Glutamatergic neuron (in vitro differentiated cells): ENCODE data around the gene LRP2BP. TPM values are rescaled to one million over a fixed set of nuclear protein-coding genes. Genes with fewer than 3 reads are reported as not detected.
"Not testable (repeated sequence)": the region's sequence is repeated elsewhere in the genome, so short reads cannot be mapped to it uniquely, and the experiment has no call there.

Experiments
- DNase-seq: peaks from one replicate; pipeline ENCODE4 v3.0.0; 2022
- H3K27ac Mint-ChIP-seq: one replicate; pipeline ENCODE4 v1.8.0; 2020; ENCODE audit warnings: mild to moderate bottlenecking, mixed read lengths, inconsistent platforms; ENCODE audit not compliant: unreplicated experiment
- H3K27me3 Mint-ChIP-seq: one replicate; pipeline ENCODE4 v1.8.0; 2020; ENCODE audit warnings: mild to moderate bottlenecking, moderate library complexity, mixed read lengths, inconsistent platforms; ENCODE audit not compliant: unreplicated experiment
- H3K36me3 Mint-ChIP-seq: one replicate; pipeline ENCODE4 v1.8.0; 2020; ENCODE audit warnings: mild to moderate bottlenecking, mixed read lengths, inconsistent platforms; ENCODE audit not compliant: unreplicated experiment
- H3K4me1 Mint-ChIP-seq: one replicate; pipeline ENCODE4 v1.8.0; 2020; ENCODE audit warnings: mild to moderate bottlenecking, low read depth, mixed read lengths, inconsistent platforms; ENCODE audit not compliant: unreplicated experiment
- H3K4me3 Mint-ChIP-seq: one replicate; pipeline ENCODE4 v1.8.0; 2020; ENCODE audit warnings: mild to moderate bottlenecking, mixed read lengths, inconsistent platforms; ENCODE audit not compliant: unreplicated experiment
- H3K9me3 Mint-ChIP-seq: one replicate; pipeline ENCODE4 v1.8.0; 2020; ENCODE audit warnings: mild to moderate bottlenecking, moderate library complexity, mixed read lengths, inconsistent platforms; ENCODE audit not compliant: unreplicated experiment
- total RNA-seq: library from RNA; stranded (reverse); fragmentation: NEBNext Ultra II Directional; extraction: Animal tissue kit (Norgen Biotek cat#: 25700); gene quantifications from one replicate; pipeline ENCODE4 v1.2.1, GENCODE V29; 2021; ENCODE audit not compliant: unreplicated experiment
- TF ChIP-seq, protein P1 (sequence below): fragments of 200-600 bp; sonication (generic); IDR thresholded peaks from one replicate; pipeline ENCODE4 v1.5.0; 2021; ENCODE audit not compliant: partially characterized antibody, unreplicated experiment

LRP2BP gene
- total RNA-seq, 1 donor from 2014 or later = 1.1 TPM

DNA sequence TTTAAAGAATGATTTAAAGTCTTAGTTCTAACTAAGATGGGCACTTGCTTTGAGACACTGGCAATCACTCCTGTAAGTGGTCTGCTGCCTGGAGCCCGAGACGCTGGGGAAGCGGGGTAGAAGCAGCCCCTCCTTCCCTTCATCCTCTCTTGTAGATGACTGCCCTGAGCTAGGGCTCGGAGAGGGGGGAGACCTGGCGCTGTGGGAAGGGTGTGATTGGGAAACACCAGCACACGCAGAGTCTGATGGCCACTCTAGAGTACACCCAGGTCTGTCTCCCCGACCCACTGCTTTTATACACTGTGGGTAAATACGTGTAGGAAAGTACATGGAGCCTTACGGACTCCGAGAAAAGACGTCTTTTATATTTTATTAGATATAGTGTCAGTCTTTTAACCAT is 24.0 kb downstream of the LRP2BP start:
- H3K27ac Mint-ChIP-seq = no peak overlapping the region
- peaks cover 1% of the 10 kb centered on the region for H3K9me3 Mint-ChIP-seq
- no peaks in the 10 kb centered on the region for H3K36me3 Mint-ChIP-seq
- H3K4me3 Mint-ChIP-seq = no peak overlapping the region
- TF ChIP-seq, protein P1, sequence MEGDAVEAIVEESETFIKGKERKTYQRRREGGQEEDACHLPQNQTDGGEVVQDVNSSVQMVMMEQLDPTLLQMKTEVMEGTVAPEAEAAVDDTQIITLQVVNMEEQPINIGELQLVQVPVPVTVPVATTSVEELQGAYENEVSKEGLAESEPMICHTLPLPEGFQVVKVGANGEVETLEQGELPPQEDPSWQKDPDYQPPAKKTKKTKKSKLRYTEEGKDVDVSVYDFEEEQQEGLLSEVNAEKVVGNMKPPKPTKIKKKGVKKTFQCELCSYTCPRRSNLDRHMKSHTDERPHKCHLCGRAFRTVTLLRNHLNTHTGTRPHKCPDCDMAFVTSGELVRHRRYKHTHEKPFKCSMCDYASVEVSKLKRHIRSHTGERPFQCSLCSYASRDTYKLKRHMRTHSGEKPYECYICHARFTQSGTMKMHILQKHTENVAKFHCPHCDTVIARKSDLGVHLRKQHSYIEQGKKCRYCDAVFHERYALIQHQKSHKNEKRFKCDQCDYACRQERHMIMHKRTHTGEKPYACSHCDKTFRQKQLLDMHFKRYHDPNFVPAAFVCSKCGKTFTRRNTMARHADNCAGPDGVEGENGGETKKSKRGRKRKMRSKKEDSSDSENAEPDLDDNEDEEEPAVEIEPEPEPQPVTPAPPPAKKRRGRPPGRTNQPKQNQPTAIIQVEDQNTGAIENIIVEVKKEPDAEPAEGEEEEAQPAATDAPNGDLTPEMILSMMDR = no peak
- peaks cover 5% of the 10 kb centered on the region for H3K4me1 Mint-ChIP-seq
- H3K27me3 Mint-ChIP-seq = peaks cover 1% of the 10 kb centered on the region
- DNase-seq = no peak

DNA sequence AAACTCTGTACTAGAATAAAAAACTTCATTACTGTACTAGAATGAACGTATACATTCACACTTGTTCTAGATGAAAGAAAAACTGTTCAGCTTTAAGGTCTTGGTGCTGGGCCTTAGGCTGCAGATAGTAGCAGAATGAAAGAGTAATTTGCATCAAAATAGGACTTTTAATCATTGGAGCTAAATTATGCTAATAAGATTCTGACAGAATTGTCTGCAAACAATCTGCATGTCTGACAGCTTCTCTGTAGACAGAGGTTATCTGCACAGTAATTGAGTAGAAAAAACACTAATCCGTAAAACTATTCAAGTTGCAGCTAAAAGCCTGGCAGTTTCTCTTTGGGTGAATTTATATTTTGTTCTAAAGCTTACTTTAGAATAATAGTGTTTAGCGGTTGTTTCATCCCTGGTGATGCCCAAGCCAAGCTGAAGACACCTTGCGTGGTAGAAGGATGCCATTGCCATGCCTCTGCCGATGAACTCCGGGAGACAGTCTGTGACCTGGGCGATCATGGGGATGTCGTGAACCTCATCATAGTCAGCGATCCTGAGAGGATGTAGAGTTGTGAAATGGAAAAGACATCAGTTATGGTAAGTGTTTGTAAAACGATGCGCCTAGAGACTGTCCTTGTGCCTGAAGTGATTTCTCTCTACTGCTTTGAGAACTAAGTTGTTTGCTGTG is 25.3 kb downstream of the LRP2BP start:
- Mint-ChIP-seq H3K27ac (no peak overlapping the region), H3K27me3 (peaks cover 1% of the 10 kb centered on the region), H3K36me3 (no peaks in the 10 kb centered on the region), H3K4me1 (peaks cover 5% of the 10 kb centered on the region), H3K4me3 (no peak overlapping the region), H3K9me3 (peaks cover 1% of the 10 kb centered on the region)
- no peak for DNase-seq
- TF ChIP-seq, protein P1 = no peak

DNA sequence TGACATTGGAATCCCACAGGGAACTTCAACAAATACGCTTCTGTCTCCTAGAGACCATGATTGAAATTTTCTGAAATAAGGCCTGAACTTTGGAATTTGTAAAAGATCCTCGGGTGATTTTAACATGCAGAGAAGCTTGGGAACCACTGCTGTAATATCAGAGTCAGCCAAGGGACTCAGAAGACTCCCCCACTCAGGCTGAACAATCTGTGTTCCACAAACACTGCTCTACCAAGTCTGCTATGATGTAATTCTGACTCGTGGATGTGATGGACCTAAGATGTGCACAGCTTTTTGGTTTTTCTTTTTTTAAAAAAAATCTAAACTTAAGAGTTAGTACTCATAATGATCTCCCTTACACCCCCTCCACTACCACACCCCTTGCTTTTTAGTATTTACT is 26.0 kb downstream of the LRP2BP start:
- Mint-ChIP-seq H3K4me1 (peaks cover 5% of the 10 kb centered on the region), H3K27ac (no peak overlapping the region), H3K4me3 (no peak overlapping the region), H3K9me3 (peaks cover 1% of the 10 kb centered on the region), H3K27me3 (peaks cover 1% of the 10 kb centered on the region), H3K36me3 (no peaks in the 10 kb centered on the region)
- TF ChIP-seq, protein P1 = no peak
- no peak for DNase-seq

DNA sequence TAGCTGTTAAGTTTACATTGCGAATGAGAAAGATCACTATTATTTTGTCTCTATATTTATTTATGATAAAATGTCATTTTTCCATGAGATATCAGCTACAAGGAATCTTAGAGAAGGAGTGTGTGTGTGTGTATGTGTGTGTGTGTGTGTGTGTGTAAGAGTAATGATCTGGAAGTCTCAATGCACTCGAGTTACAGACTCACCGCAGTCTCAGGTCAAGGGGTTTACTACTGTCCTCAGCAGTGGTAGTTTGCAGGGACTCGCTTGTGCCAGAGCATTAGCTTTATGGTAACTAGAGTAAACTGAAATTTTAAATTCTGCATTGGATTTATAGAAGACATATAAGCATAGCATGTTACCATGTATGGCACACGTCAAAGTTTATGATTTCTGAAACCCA is 30.8 kb downstream of the LRP2BP start:
- Mint-ChIP-seq H3K27me3 (peaks cover 1% of the 10 kb centered on the region), H3K4me1 (peaks cover 10% of the 10 kb centered on the region), H3K4me3 (no peak overlapping the region), H3K9me3 (peaks cover 1% of the 10 kb centered on the region), H3K36me3 (no peaks in the 10 kb centered on the region), H3K27ac (no peak overlapping the region)
- TF ChIP-seq, protein P1 = no peak
- DNase-seq = no peak

DNA sequence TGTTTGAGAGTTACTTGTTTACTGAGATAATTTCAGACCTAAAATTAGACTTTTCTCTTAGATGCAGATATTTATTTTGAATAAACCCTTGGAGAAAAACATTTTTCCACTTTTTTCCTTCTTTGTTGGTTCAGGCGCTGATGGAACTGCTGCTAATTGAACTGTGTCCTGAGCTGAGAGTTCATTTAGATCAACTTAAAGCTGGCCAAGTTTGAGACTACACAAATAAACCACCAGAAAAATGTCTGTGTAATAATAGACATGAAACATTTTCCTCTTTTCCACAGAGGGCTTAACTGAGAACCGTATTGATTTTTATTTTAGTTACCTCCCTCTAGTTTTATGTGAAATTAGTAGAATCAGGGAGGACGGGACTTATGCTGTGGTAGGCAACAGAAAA is 32.5 kb downstream of the LRP2BP start:
- TF ChIP-seq, protein P1 = no peak
- no peak overlapping the region for H3K27ac Mint-ChIP-seq
- no peak overlapping the region for H3K4me3 Mint-ChIP-seq
- H3K4me1 Mint-ChIP-seq = peaks cover 10% of the 10 kb centered on the region
- DNase-seq = no peak
- H3K36me3 Mint-ChIP-seq = no peaks in the 10 kb centered on the region
- H3K9me3 Mint-ChIP-seq = peaks cover under 1% of the 10 kb centered on the region
- peaks cover under 1% of the 10 kb centered on the region for H3K27me3 Mint-ChIP-seq

DNA sequence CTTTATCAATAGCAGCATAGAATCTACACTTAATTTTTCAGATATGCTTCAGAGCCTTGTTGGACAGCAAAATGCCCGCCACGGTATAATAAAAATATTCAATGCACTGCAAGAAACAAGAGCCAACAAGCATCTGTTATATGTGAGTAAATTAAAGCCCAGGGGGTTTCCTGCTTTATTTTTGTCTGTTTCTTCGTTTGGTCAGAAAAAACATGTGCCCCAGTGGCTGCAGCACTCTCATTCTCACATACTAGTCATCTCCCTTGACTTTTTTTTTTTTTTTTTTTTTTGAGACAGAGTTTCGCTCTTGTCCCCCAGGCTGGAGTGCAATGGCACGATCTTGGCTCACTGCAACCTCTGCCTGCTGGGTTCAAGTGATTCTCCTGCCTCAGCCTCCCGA is 33.2 kb downstream of the LRP2BP start:
- H3K27me3 Mint-ChIP-seq, H3K4me3 Mint-ChIP-seq: not testable (repeated sequence)

More for the DNA sequence above, 33.2 kb downstream of the LRP2BP start:
- not testable (repeated sequence) for H3K36me3 Mint-ChIP-seq, H3K27ac Mint-ChIP-seq, H3K9me3 Mint-ChIP-seq, DNase-seq
- peaks cover 10% of the 10 kb centered on the region for H3K4me1 Mint-ChIP-seq
